Stimulated activated CD4-positive, alpha-beta T cell treated with anti-CD3 and anti-CD28 coated beads, Interleukin-1b, Interleukin-23, amount 100 ng/mL, for 1 hour (primary cell): ENCODE measurements around the gene LYRM4.

Experiments
- DNase-seq, 2 donors: peaks; one replicate each; pipeline ENCODE4 v3.0.0-alpha.2; 2020; ENCODE audit warnings: low read depth in 2 of 2

LYRM4 gene

DNA sequence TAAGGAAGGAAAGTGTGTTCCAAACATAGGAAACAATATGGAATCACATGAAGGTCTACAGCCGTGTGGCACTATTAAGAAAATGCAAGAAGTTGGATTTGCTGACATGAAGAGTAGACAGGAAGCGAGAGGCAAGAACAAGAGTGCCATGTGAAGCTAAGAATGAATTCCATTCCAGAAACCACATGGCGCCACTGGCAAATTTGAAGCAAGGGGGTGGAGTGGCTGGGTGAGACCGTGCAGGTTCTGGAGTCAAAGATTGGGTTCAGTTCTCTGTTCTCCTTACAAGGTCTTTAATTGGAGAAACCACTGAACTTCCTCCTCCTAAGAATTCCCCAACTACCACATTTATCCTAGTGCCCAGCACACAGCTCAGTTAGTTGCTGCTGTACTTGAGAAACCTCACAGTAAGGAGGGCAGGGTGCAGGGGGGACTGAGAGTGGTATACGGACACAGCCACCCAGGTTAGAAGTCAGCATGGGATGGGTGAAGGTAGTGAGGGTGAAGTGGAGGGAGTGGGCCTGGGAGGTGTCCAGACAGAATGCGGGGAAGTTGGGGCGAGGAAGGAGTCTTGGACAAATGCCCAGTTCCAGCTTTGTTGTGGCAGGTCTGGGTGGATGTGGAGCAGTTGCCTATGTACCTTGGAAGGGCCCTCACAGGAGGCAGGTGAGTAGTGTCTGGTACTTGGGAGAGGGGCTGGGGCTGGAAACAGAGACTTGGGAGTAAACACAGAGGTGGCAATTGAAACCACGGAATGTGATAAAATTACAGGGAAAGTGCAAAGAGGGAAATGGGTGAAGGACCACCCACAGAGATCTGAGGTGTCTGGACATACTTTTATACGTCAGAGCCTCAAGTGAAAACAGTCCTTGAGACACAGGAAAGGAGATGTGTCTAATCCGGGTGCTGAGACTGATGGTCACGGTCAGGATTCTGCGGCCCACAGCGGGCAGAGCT is 14.3 kb downstream of the LYRM4 start:
- DNase-seq = no peak

DNA sequence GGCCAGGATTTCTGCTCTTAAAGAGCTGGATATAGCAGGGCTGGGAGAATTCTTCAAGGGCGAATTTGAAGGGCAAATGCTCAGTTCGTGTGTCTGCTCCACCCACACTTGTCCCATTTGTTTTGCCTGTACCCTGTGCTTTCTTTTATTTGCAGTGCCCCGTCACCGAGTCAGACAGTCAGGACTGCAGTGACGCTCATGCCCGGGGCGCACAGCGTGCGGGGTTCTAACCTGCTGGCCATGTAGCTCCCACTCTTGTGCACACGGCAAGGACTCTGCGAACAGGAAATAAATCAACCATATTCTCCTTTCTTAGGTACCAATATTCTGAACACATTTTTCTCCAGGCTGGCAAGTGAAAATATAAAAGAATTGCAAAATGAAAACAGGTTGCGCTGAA is 17.7 kb downstream of the LYRM4 start:
- DNase-seq = no peak

DNA sequence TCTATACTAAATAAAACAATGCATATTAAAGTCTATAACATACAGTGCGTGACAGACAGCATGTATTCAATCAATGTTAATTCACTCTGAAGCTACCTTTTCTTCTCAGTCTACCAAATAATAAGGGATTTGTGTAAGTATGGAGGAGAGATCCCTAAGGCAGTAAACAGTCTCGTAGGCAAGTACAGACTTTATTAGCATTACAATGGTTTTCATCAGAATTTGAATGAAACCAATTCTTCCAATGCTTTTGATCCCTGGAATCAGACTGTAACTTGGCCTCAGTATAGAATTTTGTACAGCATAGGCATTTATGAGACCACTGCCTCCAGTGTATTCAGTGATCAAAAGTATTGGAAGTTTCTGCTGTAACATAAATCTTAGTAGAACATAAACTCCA is 19.5 kb downstream of the LYRM4 start:
- no peak for DNase-seq

DNA sequence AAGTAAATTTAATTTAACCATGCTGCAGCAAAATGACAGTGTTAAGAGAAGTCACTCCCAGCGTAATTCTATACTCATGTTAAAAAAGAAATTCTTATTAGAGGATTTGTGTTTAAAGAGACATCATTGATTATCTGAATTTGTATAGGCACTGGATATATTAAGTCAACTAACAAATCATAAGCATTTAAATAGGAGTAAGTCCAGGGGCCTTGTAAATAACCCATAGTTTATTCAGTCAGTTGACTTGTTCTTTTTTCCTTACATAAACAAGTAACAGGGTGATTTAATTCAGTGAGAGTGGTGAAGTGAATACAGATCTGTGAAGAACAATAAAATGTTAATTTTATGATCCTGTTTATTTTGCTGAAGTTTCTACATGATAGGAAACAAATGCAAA is 22.4 kb downstream of the LYRM4 start:
- no peak for DNase-seq

DNA sequence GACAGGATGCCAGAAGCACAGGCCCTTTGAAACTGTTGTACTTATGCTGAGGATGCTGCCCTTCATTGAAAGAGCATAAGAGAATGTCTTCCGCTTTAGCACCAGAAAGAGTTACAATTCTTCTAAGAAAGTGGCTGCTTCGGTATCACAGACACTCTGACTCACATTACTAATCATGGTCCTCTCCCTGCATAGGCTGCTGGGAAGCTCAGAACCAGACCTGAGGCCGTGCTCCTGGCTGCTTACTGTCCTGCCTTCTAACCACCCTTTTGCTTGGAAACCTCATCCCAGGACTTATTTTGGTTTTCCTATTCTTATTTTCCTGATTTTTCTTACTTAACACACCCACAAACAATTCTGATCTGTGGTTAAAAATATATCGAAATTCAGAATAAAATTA is 22.9 kb downstream of the LYRM4 start:
- no peak for DNase-seq

DNA sequence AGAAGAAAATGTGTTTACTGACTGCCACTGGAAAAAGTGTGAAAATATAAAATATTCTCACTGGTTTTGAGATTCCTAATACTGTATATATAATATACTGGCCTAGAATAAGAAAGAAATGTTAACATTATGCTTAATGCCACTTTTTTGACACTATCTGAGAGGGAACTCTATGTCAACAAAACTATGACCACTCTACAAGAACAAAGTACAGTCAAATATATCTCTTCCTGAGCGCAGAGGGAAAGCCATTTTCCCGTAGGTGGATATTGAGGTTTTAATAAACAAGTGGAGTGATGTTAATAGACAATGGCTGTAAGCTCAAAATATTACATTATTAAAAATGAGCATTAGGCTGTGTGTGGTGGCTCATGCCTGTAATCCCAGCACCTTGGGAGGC is 24.9 kb downstream of the LYRM4 start:
- DNase-seq = no peak

DNA sequence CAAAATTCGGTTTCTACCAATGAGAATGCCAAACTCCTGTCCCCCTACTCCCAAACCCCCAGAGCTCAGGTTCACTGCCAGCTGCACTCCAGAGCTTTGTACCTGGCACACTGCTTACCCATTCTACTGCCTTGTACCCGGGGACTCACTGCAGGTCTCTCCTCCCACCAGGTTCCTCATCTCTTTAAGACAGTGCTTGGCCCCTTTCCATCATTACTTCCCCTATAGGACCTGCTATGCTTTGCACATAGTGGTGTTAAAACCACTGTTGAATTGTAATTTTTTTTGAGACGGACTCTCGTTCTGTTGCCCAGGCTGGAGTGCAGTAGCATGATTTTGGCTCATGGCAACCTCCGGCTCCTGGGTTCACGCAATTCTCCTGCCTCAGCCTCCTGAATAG is 25.9 kb downstream of the LYRM4 start:
- DNase-seq = no peak

DNA sequence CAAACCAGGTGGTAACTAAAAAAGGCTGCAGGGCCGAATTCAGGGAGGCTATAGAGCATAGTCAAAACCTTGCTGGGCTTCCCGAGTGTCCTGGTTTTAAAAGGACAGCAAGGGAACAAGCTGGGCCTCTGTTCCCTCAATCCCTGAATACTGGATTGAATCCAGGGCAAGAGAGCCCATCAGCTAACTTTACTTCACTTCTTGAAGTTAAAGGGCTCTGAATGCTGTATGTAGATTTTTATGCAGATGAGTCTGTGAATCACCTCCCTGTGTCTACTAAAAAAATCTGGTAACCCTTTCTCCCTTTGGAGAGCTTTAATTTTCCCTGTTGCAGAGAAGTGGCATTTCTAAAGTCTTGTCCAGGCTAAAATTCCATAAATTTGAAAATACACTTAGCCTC is 29.5 kb downstream of the LYRM4 start:
- no peak for DNase-seq

DNA sequence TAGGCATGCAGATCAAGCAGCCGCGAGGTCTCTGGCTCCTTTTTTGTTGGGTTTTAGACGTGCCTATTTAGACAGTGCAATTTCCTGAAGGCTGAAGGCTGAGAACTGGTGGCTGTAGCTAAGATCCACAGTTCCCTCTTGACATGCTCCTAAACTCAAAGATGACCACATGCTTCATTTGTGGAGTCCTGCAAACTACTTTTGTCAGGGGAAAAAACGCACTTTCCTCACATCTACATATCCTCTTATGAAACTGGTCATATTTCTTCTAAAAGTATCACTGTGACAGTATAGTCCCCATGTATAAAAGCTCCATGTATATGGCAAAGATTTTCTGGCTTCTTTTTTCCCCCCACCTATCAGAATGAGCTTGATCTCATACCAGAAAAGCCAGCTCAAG is 30.7 kb downstream of the LYRM4 start:
- DNase-seq = no peak

DNA sequence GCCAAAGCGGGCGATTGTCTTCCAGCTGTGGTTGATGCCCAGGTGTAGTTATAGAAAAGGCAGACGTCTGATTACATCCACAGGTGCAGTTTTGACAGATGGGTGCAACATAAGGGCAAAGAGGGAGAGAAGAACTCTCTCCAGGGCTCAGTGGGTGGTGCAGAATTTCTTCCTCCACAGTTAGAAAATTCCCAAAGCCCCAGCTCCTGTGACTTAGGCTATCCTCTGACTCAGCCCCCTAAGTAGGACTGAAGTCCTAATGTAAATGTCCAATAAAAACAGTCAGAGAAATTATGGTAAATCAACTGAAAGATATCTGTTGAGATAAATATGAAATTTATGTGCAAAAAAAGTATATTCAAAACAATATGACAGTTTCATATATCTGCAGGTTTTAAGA is 31.4 kb downstream of the LYRM4 start:
- DNase-seq = no peak

DNA sequence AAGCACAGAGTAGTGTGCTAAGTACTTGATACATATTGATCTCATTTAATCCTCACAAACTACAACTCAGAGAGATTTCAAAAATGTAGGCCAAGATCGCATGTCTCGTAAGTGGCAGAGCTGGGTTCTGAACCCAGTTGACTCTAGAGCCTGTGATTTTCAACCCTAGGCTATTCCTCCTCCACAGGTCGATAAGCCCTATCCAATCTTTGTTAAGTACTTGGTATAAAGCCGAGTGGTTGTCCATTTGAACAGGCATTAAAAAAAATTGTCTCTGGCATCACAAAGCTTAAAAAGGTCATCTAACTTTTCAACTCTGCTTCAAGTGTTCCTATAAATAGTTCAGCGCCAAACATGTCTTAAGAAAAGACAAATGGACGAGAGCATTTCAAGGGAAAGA is 37.4 kb downstream of the LYRM4 start:
- DNase-seq = no peak

DNA sequence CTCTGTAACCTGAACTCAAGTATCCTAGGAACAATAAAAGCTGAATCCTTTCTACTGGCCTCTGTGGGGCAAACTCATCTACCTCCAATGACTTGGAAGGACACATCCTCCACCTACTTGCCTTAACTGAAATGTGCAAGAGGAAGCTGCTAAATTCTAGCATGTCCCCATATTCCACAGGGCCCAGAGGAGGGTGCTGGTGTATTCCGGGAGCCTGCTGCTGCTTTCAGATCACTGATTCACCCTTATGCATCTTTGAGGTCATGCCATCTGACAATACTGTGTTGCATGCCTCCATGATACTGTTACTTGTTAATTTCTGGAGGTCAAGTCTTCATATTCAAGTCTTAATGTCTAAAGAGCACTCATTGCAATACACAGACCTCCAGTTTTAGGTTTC is 40.3 kb downstream of the LYRM4 start:
- no peak for DNase-seq

DNA sequence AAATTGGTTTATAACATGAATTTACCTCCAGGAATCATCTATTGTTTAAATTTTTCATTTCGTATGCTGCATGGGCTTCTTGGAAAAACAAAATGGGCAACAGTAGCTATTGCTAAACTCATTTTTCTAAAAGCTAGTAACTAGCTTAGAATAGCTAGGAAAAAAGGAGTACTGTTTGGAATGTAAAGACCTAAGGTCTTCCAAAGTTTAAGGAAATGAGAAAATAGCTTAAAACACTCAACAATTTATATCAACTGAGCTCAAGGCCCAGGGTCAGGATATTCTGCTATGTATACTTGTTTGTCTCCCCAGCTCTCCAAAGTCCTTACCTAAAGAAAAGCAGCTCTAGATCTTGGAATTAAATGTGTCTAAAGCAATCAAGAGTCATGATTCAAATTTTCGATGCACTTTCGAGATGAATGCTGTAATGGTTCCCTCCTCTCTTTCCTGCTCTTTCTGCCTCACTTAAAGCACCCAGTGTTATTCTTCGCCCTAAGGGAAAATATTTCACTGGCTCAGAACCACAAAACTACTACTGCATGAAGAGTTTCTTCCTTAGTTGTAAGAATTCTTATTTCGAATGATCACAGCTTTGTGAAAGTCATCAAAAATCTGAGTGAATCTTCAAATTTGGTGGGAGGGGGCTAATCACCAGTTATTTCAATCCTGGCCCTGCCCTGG is 41.6 kb downstream of the LYRM4 start:
- DNase-seq = no peak

DNA sequence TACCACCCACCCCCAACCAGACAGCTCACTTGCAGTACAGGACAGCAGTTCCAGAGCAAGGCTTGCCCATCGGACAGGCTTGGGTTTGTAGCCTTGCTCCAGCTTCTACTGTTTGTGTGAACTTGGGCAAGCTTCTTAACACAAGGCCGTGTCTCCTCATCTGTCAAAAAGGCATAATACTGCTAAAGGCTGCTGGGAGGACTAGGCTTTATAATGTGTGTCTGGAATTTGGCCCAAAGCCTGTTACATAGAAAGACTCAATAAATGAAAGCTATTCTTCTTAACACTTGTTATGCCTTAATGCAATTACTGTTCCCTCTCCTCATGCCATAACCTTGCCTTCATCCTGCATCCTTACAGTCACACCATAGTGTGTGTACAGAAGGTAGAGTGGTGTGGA is 43.4 kb downstream of the LYRM4 start:
- DNase-seq = no peak

DNA sequence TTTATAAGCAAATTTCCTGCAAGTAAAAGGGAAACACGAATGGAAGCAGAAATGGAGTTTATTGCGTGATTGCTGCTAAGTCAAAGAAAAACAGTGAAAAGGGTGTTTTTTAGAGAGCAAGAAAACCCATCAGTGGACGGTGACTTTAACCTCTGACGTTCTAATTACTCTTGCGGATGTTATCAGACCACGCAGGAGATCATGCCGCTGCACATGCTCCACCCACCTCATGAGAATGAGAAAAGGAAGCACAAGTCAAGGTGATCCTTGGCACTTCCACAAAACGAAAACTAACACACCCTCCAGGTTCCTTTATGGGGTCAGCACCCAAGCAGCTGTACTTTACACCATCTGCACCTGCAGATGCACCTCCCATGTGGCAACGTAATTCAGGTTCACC is 45.0 kb downstream of the LYRM4 start:
- no peak for DNase-seq

DNA sequence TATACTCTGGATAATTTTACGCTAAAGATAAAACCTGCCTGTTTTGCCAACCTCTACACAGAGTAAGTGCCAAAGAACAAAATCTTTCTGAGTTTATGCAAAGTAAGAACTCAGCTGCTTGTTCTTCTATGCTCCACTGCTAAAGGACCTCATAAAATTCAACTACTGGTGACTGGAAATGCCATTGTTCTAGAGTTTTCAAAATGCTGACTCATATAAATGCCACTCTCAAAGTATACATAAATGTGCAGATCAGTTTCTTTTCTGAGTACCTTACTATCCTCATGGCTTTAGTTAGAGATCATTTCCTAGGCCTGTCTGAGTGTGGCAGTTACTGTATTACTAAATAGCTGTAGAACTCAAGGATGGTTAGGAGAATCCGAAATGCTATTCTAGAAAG is 45.6 kb downstream of the LYRM4 start:
- no peak for DNase-seq

DNA sequence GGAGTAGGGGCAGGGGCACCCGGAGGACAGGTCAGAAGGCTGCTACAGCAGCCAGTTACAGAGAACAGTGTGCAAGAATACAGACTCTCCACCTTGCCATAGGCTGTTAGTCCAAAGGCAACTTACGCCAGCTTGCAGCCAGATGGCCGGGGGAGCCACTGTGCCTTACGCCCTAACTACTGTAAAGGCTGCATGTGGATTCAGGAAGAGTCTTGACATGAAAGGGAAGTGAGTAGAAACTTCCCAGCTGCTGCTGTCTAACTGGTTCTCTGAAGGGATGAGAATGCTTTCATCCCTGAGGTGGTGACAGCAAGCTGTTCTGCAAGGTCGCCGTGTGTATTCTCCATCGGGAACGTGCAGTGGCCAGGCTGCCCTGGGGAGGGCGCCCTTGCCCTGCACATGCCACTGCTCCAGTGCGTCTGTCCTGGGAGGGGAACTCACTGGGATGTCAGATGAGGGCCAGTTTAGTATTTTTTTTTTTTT is 46.1 kb downstream of the LYRM4 start:
- DNase-seq = no peak

DNA sequence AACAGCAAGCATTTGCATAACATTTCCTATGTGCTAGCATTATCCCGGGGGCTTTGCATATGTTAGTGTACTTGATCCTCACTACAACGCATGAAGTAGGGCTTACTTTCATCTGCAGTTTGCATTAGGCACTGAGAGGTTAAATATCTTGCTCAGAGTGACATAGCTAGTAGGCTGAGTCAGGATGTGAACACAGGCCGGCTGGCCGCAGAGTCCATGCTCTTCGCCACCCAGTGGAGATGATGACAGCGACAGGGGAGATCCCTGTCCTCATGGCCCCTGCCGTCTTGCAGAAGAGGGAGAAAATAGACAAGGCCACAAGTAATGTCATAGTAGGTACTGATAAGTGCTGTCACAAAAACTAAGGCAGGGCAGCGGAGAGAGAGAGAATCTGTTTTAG is 46.9 kb downstream of the LYRM4 start:
- no peak for DNase-seq

DNA sequence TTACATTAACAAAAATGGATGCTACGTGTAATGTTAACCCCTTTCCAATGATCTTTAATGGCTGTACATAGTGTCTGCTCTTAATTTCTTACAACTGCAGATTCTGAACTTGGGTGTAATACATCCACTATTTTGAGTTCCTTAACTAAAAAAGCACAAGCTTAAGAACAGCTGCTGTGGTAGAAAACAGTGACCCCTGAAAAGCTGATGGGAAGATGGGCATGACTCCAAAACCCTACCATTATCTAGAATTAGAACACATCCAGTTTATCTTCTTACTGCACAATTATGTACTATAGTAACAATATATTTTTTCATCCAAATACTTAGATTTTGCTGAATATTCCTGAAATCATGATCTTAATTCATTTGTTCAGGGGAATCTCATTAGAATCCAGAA is 49.3 kb downstream of the LYRM4 start:
- DNase-seq = no peak

DNA sequence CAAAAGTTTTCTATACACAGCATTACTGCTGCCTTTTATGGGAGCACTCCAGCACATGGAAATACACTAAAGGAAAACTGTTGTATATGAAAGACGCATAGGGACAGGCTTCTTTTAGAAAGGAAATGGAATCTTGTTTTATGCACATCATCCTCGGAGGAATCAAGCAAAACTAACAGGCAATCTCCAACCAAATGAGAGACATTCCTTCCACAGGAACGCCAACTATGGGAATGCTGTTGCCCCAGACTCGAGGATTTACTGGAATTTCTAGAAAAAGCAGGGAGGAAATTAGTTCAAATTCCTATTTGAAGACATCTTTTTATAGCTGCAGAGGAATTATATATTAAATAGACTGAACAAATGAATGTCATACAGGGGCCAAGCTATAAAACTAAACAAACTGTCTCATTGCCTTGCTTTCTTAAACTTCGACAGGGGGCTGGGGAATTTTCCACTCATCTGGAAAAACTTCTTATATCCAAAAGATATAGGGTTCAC is 52.2 kb downstream of the LYRM4 start:
- no peak for DNase-seq

DNA sequence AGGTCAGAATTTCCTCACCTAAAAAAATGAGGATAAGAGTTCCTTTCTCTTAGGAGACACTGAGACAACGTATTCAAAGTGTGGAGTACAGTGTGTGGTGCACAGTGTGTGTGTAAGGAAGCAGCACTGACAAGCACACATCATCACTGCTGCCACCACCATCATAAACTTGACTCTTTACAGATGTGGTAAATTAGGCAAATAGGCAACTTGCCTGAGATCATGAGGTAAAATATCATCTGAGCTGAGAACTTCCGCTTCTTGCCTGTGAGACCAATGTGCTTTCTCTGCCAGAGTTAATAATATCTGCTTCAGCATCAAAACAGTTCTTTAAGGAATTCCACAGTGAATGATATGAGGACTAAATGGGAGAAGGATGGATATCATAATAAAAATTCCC is 52.7 kb downstream of the LYRM4 start:
- DNase-seq = no peak

DNA sequence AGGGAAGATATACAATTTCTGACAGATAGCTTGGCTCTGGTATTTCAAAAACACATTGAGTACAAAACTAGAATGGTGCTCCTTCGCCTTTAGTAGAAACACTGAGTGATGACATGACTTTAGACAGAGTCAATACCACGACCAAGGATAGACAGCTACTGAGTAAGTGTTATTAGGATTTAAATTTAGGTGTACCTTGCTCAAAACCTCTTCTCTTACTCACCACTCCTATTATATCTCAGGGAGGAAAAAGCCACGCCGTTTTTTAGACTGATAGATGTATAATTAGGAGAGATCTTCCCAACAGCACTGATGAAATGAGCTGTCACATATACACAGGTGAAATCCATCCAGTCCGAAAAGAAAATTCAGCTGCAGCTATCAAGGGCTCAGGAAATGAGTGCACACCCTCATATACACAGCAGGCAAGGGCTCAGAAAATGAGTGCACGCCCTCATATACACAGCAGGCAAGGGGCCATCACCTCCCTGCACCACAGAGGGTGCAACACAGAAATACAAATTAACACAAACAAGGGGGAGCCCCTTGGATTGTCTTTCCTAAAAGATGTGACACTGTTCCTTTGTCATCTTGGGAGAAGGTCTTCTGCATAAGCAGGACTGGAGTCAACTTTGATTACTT is 53.7 kb downstream of the LYRM4 start:
- DNase-seq = no peak
